ENCODE measurements around the gene EVI2A. TPM values are rescaled to one million over a fixed set of nuclear protein-coding genes. Genes with fewer than 3 reads are reported as not detected.

EVI2A gene
- total and polyA plus RNA-seq, 9 of the 15 experiments (the other 6 are each of a cell fraction or from before 2014, with no cell fraction given), result 0.06 to 0.37 (median 0.15) TPM; not detected in 3

GRCh38 chr17:31283841-31284240 is 37.6 kb downstream of the EVI2A start (continued):
- TF ChIP-seq ATF3 (IDR thresholded peaks at IDR 0.05) (no peak), ATF3 (CRISPR knock-in tag; conservative IDR thresholded peaks at IDR 0.05) (no peak), DDX20 (tag; IDR thresholded peaks at IDR 0.05; ENCODE audit: low read depth) (no peak), TEAD1 (CRISPR knock-in tag; IDR thresholded peaks at IDR 0.05) (no peak)

- CTCF ChIA-PET (ENCODE audit: low intra/inter-chr PET ratio), result no interaction called here
- H3K4me1 ChIP-seq (replicated peaks in 1 of 2; ENCODE audit: control insufficient read depth in 2 of 2, insufficient read depth in 2 of 2, low read length in 2 of 2), result no peaks in the 10 kb centered on the region
- intact Hi-C loops (cut with micrococcal nuclease) (no loop called here), in situ Hi-C loops (cut with MboI) (no loop called here)
- 97% methylated on average over 2 of the region's 2 CpGs for WGBS (ENCODE audit: insufficient coverage, low coverage, missing lambda C conversion rate)
- H3K36me3 ChIP-seq (ENCODE audit: control insufficient read depth, insufficient read depth, low read length), result peaks cover 24% of the 10 kb centered on the region
- H3K27me3 ChIP-seq (ENCODE audit: control insufficient read depth in 2 of 2, insufficient read depth in 2 of 2, low read length in 2 of 2), result no peaks in the 10 kb centered on the region
- POLR2A ChIA-PET, result no interaction called here
- H3K27ac ChIP-seq (ENCODE audit: extremely low read depth, low read depth, low read length), result no peak overlapping the region
- no peaks in the 10 kb centered on the region; the same call in 1 of the 2 replicates for H4K20me1 ChIP-seq (replicated peaks; ENCODE audit: control insufficient read depth, insufficient read depth, low read length)
- no peak overlapping the region for H3K4me2 ChIP-seq (ENCODE audit: insufficient read depth, low read length)
- no TSS peak for BruUV-seq (replicated peaks)
- no peak overlapping the region for H2AFZ ChIP-seq (ENCODE audit: low read depth, low read length)
- DNase-seq (ENCODE audit: extremely low read depth in 1 of 4, low spot score in 3 of 4), result no peak
- no peak overlapping the region for H3K9ac ChIP-seq (ENCODE audit: insufficient read depth in 1 of 2, low read depth in 2 of 2, low read length in 2 of 2)
- ATAC-seq, result no peak
- no peak for FAIRE-seq
- no peaks in the 10 kb centered on the region for H3K9me1 ChIP-seq (ENCODE audit: control insufficient read depth, insufficient read depth, low read length)
- H3K4me3 ChIP-seq, result no peak overlapping the region
- no peaks in the 10 kb centered on the region for H3K79me2 ChIP-seq (ENCODE audit: control insufficient read depth, insufficient read depth, low read length)
- H3K9me3 ChIP-seq (replicated peaks; ENCODE audit: control insufficient read depth, insufficient read depth, low read depth, low read length), result no peaks in the 10 kb centered on the region
- TF ChIP-seq E2F8 (IDR thresholded peaks at IDR 0.05; ENCODE audit: low read depth, partially characterized antibody) (no peak), JUND (IDR thresholded peaks at IDR 0.05; ENCODE audit: borderline replicate concordance, low read depth, low read length) (no peak), JUND (tag; IDR thresholded peaks at IDR 0.05; ENCODE audit: borderline replicate concordance, low read depth, low read length) (no peak), NFIX (CRISPR knock-in tag; IDR thresholded peaks at IDR 0.05; ENCODE audit: low read depth) (no peak), GTF2F1 (IDR thresholded peaks at IDR 0.05; ENCODE audit: low read depth, low read length) (no peak), PRDM10 (IDR thresholded peaks at IDR 0.05; ENCODE audit: partially characterized antibody) (no peak), ZKSCAN1 (IDR thresholded peaks at IDR 0.05; ENCODE audit: low read depth, low read length) (no peak), GATAD2B (IDR thresholded peaks at IDR 0.05; ENCODE audit: borderline replicate concordance) (no peak), DDX20 (tag; IDR thresholded peaks at IDR 0.05; ENCODE audit: low read depth) (no peak), CTBP1 (IDR thresholded peaks at IDR 0.05; ENCODE audit: borderline replicate concordance) (no peak), ZNF217 (CRISPR knock-in tag; IDR thresholded peaks at IDR 0.05) (no peak), ERF (CRISPR knock-in tag; IDR thresholded peaks at IDR 0.05) (no peak)
Observed at GRCh38 chr17:31281061-31281460, 40.4 kb downstream of the EVI2A start.
